ENCODE measurements around the gene LCMT1. TPM values are rescaled to one million over a fixed set of nuclear protein-coding genes. Genes with fewer than 3 reads are reported as not detected.

Gene LCMT1
- polyA plus RNA-seq, 2 of the 4 experiments (the other 2 are of a cell fraction) = 36.4 to 47.6 TPM

GRCh38 chr16:25134166-25134700 is 22.7 kb downstream of the LCMT1 start:
- no peak for TF ChIP-seq TFCP2L1 (CRISPR knock-in tag; IDR thresholded peaks at IDR 0.05)
- TF ChIP-seq, protein P1, sequence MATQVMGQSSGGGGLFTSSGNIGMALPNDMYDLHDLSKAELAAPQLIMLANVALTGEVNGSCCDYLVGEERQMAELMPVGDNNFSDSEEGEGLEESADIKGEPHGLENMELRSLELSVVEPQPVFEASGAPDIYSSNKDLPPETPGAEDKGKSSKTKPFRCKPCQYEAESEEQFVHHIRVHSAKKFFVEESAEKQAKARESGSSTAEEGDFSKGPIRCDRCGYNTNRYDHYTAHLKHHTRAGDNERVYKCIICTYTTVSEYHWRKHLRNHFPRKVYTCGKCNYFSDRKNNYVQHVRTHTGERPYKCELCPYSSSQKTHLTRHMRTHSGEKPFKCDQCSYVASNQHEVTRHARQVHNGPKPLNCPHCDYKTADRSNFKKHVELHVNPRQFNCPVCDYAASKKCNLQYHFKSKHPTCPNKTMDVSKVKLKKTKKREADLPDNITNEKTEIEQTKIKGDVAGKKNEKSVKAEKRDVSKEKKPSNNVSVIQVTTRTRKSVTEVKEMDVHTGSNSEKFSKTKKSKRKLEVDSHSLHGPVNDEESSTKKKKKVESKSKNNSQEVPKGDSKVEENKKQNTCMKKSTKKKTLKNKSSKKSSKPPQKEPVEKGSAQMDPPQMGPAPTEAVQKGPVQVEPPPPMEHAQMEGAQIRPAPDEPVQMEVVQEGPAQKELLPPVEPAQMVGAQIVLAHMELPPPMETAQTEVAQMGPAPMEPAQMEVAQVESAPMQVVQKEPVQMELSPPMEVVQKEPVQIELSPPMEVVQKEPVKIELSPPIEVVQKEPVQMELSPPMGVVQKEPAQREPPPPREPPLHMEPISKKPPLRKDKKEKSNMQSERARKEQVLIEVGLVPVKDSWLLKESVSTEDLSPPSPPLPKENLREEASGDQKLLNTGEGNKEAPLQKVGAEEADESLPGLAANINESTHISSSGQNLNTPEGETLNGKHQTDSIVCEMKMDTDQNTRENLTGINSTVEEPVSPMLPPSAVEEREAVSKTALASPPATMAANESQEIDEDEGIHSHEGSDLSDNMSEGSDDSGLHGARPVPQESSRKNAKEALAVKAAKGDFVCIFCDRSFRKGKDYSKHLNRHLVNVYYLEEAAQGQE (IDR thresholded peaks at IDR 0.05) = no peak
- no peak for TF ChIP-seq FOSL2 (IDR thresholded peaks at IDR 0.05)
- no peak for TF ChIP-seq FOSL2 (CRISPR knock-in tag; IDR thresholded peaks at IDR 0.05)
- TF ChIP-seq ZSCAN20 (CRISPR knock-in tag; IDR thresholded peaks at IDR 0.05) = no peak
- no peak for TF ChIP-seq CHD4 (IDR thresholded peaks at IDR 0.05; ENCODE audit: borderline replicate concordance)
- no peak for TF ChIP-seq MYC (IDR thresholded peaks at IDR 0.05; ENCODE audit: borderline replicate concordance, low read length)
- no peak for TF ChIP-seq RNF2 (IDR thresholded peaks at IDR 0.05; ENCODE audit: borderline replicate concordance, low read depth)
- TF ChIP-seq ZNF302 (CRISPR knock-in tag; IDR thresholded peaks at IDR 0.05) = no peak
- TF ChIP-seq PHF8 (IDR thresholded peaks at IDR 0.05; ENCODE audit: borderline replicate concordance, low read depth) = no peak
- TF ChIP-seq HOXB5 (CRISPR knock-in tag; IDR thresholded peaks at IDR 0.05) = no peak
- TF ChIP-seq JUN (IDR thresholded peaks at IDR 0.05) = no peak
- no peak for TF ChIP-seq HES2 (IDR thresholded peaks at IDR 0.05)
- no peak for TF ChIP-seq POLR2A (IDR thresholded peaks at IDR 0.05; ENCODE audit: low read length)
- no peak for TF ChIP-seq CBX8 (IDR thresholded peaks at IDR 0.05)
- no peak for TF ChIP-seq EP300 (IDR thresholded peaks at IDR 0.05)
- no peak for TF ChIP-seq E2F6 (IDR thresholded peaks at IDR 0.05; ENCODE audit: borderline replicate concordance, low read depth)
- no peak for TF ChIP-seq HOXA7 (CRISPR knock-in tag; IDR thresholded peaks at IDR 0.05)
- Histone ChIP-seq H3K27ac (no peak overlapping the region), H3K4me2 (no peak overlapping the region), H3K4me1 (no peaks in the 10 kb centered on the region), H3K9me3 (no peaks in the 10 kb centered on the region), H3K4me3 (no peak overlapping the region)
- ChIA-PET POLR2A (no interaction called here), CTCF (no interaction called here)
- 90% methylated on average over 4 of the region's 4 CpGs for WGBS (ENCODE audit: missing lambda C conversion rate)
- ATAC-seq = no peak
- FAIRE-seq = no peak
- no peak for DNase-seq (ENCODE audit: low read depth in 1 of 2, low spot score in 1 of 2)

DNA sequence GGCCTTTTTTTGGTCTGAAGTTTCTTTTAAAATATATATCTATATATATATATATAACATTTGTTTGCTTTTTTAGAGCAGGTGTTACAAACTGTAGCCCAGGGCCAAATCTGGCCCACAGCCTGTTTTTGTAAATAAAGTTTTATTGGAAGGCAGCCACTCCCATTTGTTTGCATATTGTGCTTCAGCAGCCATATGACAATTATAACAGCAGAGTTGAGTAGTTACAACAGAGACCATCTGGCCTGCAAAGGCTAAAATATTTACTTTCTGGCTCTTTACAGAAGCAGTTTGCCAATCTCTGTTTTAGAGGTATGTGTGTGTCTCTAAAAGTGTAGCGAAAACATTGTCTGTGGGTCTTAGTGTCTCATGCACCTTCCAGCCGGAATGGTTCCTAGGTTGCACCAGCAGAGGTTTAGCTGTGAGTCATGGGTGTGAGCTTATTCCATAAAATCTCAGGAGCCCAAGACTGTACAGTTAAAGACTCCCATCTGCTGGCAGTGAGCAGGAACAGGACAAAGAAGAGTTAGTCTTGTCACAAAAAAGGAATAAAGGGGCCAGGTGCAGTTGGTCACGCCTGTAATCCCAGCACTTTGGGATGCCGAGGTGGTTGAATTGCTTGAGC is 23.8 kb downstream of the LCMT1 start:
- Histone ChIP-seq H3K4me2 (no peak overlapping the region), H3K4me1 (no peaks in the 10 kb centered on the region), H3K4me3 (no peak overlapping the region), H3K9me3 (no peaks in the 10 kb centered on the region), H3K27ac (no peak overlapping the region)
- ATAC-seq (peak; percentile 78 to 84; a peak in 5 of 6 replicates), DNase-seq (ENCODE audit: low read depth in 1 of 2, low spot score in 1 of 2) (peak; percentile 15 to 64), FAIRE-seq (no peak)
- ChIA-PET POLR2A (no interaction called here), CTCF (interaction anchor here (0.6 to 1.6 kb wide), 14 partner anchors 10 to 566 kb away, joined by 3 to 7 read pairs (median 3); no protein-coding TSS in a partner anchor)
- TF ChIP-seq RAD21 (conservative IDR thresholded peaks at IDR 0.05 in 1 of 2, IDR thresholded peaks at IDR 0.05 in 1 of 2) = peak; percentile 48 to 63; a peak in 3 of 5 replicates
- no peak for TF ChIP-seq FOSL2 (IDR thresholded peaks at IDR 0.05)
- peak; percentile 56; the same call in 1 of the 2 replicates for TF ChIP-seq FOSL2 (CRISPR knock-in tag; IDR thresholded peaks at IDR 0.05)
- TF ChIP-seq SMC3 (IDR thresholded peaks at IDR 0.05) = no peak
- peak; percentile 15; the same call in 1 of the 3 replicates for TF ChIP-seq CTCF (IDR thresholded peaks at IDR 0.05)
- TF ChIP-seq, protein P2, sequence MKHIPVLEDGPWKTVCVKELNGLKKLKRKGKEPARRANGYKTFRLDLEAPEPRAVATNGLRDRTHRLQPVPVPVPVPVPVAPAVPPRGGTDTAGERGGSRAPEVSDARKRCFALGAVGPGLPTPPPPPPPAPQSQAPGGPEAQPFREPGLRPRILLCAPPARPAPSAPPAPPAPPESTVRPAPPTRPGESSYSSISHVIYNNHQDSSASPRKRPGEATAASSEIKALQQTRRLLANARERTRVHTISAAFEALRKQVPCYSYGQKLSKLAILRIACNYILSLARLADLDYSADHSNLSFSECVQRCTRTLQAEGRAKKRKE (CRISPR knock-in tag; IDR thresholded peaks at IDR 0.05; ENCODE audit: low read depth) = no peak
- no peak for TF ChIP-seq HES2 (IDR thresholded peaks at IDR 0.05)
- 81% methylated on average over 4 of the region's 4 CpGs for WGBS (ENCODE audit: missing lambda C conversion rate)
